C4-2B (cell line): ENCODE results near the gene ASB13.

Experiments used
- ZFX ChIP-seq: fragments of 450-650 bp; IDR thresholded peaks from 2 replicates; pipeline ENCODE4 v1.6.1; 2017
- TF ChIP-seq, protein P1 (sequence below): fragments of 450-650 bp; conservative IDR thresholded peaks from 2 replicates; pipeline ENCODE4 v1.5.1; 2017; ENCODE audit warnings: mild to moderate bottlenecking

DNA sequence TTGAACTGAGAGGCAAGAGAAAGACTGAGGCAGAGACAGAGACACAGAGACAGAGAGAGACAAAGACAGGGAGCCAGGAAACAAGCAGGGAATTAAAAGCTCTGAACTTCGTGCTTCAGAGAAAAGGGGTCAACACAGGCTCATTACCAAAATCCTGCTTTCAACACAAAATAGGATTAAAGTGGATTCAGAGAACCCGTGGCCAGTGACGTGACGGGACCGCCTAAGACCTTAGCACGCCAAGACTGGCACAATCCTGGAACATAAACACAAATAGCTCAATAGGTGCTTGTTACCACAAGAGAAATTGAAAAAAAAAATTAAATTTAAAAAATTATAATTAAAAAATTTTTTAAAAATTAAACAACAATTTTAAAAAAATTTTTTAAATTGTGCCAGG lies 21.5 kb downstream of the ASB13 start:
- TF ChIP-seq, protein P1, sequence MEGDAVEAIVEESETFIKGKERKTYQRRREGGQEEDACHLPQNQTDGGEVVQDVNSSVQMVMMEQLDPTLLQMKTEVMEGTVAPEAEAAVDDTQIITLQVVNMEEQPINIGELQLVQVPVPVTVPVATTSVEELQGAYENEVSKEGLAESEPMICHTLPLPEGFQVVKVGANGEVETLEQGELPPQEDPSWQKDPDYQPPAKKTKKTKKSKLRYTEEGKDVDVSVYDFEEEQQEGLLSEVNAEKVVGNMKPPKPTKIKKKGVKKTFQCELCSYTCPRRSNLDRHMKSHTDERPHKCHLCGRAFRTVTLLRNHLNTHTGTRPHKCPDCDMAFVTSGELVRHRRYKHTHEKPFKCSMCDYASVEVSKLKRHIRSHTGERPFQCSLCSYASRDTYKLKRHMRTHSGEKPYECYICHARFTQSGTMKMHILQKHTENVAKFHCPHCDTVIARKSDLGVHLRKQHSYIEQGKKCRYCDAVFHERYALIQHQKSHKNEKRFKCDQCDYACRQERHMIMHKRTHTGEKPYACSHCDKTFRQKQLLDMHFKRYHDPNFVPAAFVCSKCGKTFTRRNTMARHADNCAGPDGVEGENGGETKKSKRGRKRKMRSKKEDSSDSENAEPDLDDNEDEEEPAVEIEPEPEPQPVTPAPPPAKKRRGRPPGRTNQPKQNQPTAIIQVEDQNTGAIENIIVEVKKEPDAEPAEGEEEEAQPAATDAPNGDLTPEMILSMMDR = no peak
- TF ChIP-seq ZFX = no peak
